ENCODE results near the gene NELFE. TPM values are rescaled to one million over a fixed set of nuclear protein-coding genes. Genes with fewer than 3 reads are reported as not detected.

NELFE gene
- total RNA-seq, 1 donor from 2014 or later, result 47.7 TPM

DNA sequence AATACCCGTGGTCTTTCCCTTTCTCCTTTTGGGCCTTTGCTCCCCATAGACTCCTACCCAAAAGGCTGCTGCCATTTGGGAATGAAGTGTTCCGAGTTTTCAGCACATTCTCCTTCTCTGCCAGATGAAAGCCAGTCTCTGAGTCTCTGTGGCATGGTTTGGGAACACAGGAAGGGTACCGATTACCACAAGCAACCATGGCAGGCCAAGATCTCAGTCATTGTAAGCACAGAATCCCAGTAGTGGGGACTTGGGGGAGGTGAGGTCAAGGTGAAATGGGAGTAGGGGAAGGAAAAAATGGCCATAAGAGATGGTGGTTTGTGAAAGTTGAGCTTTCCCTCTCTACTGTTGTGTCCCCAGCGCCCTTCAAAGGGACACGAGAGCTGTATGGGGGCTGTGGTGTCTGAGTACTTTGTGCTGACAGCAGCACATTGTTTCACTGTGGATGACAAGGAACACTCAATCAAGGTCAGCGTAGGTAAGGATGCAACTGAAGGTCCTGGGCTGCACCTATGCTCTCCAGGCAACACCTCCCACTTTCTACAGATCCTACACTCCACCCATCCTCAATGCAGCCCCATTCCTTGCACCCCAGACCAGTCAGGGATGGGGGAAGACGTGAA, 8.7 kb downstream of the NELFE start:
- Histone ChIP-seq H3K4me3 (ENCODE audit: insufficient read depth, low read depth, low read length) (no peak overlapping the region), H3K9me3 (ENCODE audit: insufficient read depth, low read depth, low read length) (no peaks in the 10 kb centered on the region), H3K79me2 (ENCODE audit: insufficient read depth, low read length) (no peaks in the 10 kb centered on the region), H3K36me3 (ENCODE audit: insufficient read depth, low read length) (peaks cover 28% of the 10 kb centered on the region), H3K9ac (ENCODE audit: low read length) (no peak overlapping the region), H4K20me1 (ENCODE audit: insufficient read depth, low read length) (no peaks in the 10 kb centered on the region), H3K4me2 (ENCODE audit: low read length) (no peak overlapping the region), H2AFZ (ENCODE audit: low read depth, low read length) (no peak overlapping the region), H3K27ac (ENCODE audit: low read depth, low read length) (no peak overlapping the region), H3K27me3 (ENCODE audit: insufficient read depth, low read length) (no peaks in the 10 kb centered on the region), H3K4me1 (ENCODE audit: insufficient read depth, low read length) (peaks cover 7% of the 10 kb centered on the region)
- Mint-ChIP-seq H3K4me1 (ENCODE audit: low read depth, unreplicated experiment) (peaks cover 11% of the 10 kb centered on the region), H3K27ac (ENCODE audit: unreplicated experiment) (no peak overlapping the region), H3K36me3 (ENCODE audit: low read depth, unreplicated experiment) (peaks cover 22% of the 10 kb centered on the region), H3K4me3 (ENCODE audit: unreplicated experiment) (no peak overlapping the region), H3K27me3 (ENCODE audit: low read depth, unreplicated experiment) (peaks cover 30% of the 10 kb centered on the region), H3K9me3 (ENCODE audit: unreplicated experiment) (no peaks in the 10 kb centered on the region)
- TF ChIP-seq, protein P1, sequence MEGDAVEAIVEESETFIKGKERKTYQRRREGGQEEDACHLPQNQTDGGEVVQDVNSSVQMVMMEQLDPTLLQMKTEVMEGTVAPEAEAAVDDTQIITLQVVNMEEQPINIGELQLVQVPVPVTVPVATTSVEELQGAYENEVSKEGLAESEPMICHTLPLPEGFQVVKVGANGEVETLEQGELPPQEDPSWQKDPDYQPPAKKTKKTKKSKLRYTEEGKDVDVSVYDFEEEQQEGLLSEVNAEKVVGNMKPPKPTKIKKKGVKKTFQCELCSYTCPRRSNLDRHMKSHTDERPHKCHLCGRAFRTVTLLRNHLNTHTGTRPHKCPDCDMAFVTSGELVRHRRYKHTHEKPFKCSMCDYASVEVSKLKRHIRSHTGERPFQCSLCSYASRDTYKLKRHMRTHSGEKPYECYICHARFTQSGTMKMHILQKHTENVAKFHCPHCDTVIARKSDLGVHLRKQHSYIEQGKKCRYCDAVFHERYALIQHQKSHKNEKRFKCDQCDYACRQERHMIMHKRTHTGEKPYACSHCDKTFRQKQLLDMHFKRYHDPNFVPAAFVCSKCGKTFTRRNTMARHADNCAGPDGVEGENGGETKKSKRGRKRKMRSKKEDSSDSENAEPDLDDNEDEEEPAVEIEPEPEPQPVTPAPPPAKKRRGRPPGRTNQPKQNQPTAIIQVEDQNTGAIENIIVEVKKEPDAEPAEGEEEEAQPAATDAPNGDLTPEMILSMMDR (IDR thresholded peaks at IDR 0.05; ENCODE audit: insufficient read depth, low read depth, low read length), result no peak
- TF ChIP-seq EZH2 (IDR thresholded peaks at IDR 0.05; ENCODE audit: insufficient read depth, low read length), result no peak
- no peak for DNase-seq (ENCODE audit: low read depth)
- no peak for FAIRE-seq

DNA sequence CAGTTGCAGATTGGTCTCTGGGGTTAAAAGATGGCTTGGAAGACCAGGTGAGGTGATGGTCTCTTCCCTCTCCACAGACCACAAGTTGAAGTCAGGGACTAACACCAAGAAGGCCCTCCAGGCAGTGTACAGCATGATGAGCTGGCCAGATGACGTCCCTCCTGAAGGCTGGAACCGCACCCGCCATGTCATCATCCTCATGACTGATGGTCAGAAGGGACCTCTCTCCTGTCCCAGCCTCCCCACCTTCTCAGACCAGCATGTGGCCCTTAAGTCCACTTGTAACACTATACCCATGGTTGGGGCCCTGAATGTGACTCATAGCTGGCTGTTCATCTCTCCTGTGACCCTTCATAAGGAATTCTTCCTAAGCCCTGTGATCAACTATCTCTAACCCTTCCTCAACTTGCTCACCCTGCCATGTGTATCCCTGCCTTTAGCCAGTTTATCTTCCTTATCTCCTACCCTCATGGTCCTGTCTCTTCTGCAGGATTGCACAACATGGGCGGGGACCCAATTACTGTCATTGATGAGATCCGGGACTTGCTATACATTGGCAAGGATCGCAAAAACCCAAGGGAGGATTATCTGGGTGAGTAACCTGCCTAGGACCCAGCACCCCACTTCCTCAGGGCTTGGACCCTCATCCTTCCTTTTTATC, 9.9 kb downstream of the NELFE start:
- Mint-ChIP-seq H3K36me3 (ENCODE audit: low read depth, unreplicated experiment) (peaks cover 13% of the 10 kb centered on the region), H3K9me3 (ENCODE audit: unreplicated experiment) (no peaks in the 10 kb centered on the region), H3K4me3 (ENCODE audit: unreplicated experiment) (peak overlapping the region; percentile 37), H3K4me1 (ENCODE audit: low read depth, unreplicated experiment) (peaks cover 11% of the 10 kb centered on the region), H3K27me3 (ENCODE audit: low read depth, unreplicated experiment) (peaks cover 38% of the 10 kb centered on the region), H3K27ac (ENCODE audit: unreplicated experiment) (peak overlapping the region; percentile 20)
- Histone ChIP-seq H3K4me1 (ENCODE audit: insufficient read depth, low read length) (peaks cover 7% of the 10 kb centered on the region), H3K4me2 (ENCODE audit: low read length) (no peak overlapping the region), H3K79me2 (ENCODE audit: insufficient read depth, low read length) (no peaks in the 10 kb centered on the region), H3K36me3 (ENCODE audit: insufficient read depth, low read length) (peaks cover 17% of the 10 kb centered on the region), H3K9me3 (ENCODE audit: insufficient read depth, low read depth, low read length) (no peaks in the 10 kb centered on the region), H3K27me3 (ENCODE audit: insufficient read depth, low read length) (peaks cover 2% of the 10 kb centered on the region), H4K20me1 (ENCODE audit: insufficient read depth, low read length) (no peaks in the 10 kb centered on the region), H3K4me3 (ENCODE audit: insufficient read depth, low read depth, low read length) (no peak overlapping the region), H3K9ac (ENCODE audit: low read length) (no peak overlapping the region), H2AFZ (ENCODE audit: low read depth, low read length) (no peak overlapping the region), H3K27ac (ENCODE audit: low read depth, low read length) (no peak overlapping the region)
- FAIRE-seq (no peak), DNase-seq (ENCODE audit: low read depth) (peak; percentile 9)
- TF ChIP-seq, protein P1 (IDR thresholded peaks at IDR 0.05; ENCODE audit: insufficient read depth, low read depth, low read length), result no peak
- no peak for TF ChIP-seq EZH2 (IDR thresholded peaks at IDR 0.05; ENCODE audit: insufficient read depth, low read length)

DNA sequence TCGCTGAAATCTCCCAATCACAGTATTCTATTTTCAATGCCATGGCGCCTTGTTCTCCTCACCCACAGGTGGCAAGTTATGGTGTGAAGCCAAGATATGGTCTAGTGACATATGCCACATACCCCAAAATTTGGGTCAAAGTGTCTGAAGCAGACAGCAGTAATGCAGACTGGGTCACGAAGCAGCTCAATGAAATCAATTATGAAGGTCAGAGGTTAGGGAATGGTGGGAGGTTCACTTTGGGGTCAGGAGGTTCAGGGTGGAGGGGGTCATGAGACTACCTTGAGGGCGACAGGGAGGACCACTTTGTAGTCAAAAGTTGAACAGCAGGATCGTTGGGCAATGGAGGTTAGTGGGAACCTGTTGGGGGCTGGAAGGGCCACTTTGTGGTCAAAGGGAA, 10.5 kb downstream of the NELFE start:
- no peak overlapping the region for H3K9ac ChIP-seq (ENCODE audit: low read length)
- no peak overlapping the region for H2AFZ ChIP-seq (ENCODE audit: low read depth, low read length)
- no peak overlapping the region for H3K27ac ChIP-seq (ENCODE audit: low read depth, low read length)
- H3K27me3 ChIP-seq (ENCODE audit: insufficient read depth, low read length), result peaks cover 3% of the 10 kb centered on the region
- Mint-ChIP-seq H3K9me3 (ENCODE audit: unreplicated experiment) (no peaks in the 10 kb centered on the region), H3K27me3 (ENCODE audit: low read depth, unreplicated experiment) (peaks cover 44% of the 10 kb centered on the region), H3K4me3 (ENCODE audit: unreplicated experiment) (no peak overlapping the region), H3K27ac (ENCODE audit: unreplicated experiment) (no peak overlapping the region), H3K36me3 (ENCODE audit: low read depth, unreplicated experiment) (peaks cover 13% of the 10 kb centered on the region), H3K4me1 (ENCODE audit: low read depth, unreplicated experiment) (peaks cover 11% of the 10 kb centered on the region)
- no peak overlapping the region for H3K4me3 ChIP-seq (ENCODE audit: insufficient read depth, low read depth, low read length)
- no peak overlapping the region for H3K4me2 ChIP-seq (ENCODE audit: low read length)
- no peaks in the 10 kb centered on the region for H3K79me2 ChIP-seq (ENCODE audit: insufficient read depth, low read length)
- DNase-seq (ENCODE audit: low read depth) (no peak), FAIRE-seq (no peak)
- no peak for TF ChIP-seq EZH2 (IDR thresholded peaks at IDR 0.05; ENCODE audit: insufficient read depth, low read length)
- TF ChIP-seq, protein P1 (IDR thresholded peaks at IDR 0.05; ENCODE audit: insufficient read depth, low read depth, low read length), result no peak
- no peaks in the 10 kb centered on the region for H3K9me3 ChIP-seq (ENCODE audit: insufficient read depth, low read depth, low read length)
- peaks cover 7% of the 10 kb centered on the region for H3K4me1 ChIP-seq (ENCODE audit: insufficient read depth, low read length)
- no peaks in the 10 kb centered on the region for H4K20me1 ChIP-seq (ENCODE audit: insufficient read depth, low read length)
- peaks cover 14% of the 10 kb centered on the region for H3K36me3 ChIP-seq (ENCODE audit: insufficient read depth, low read length)

All from astrocyte (in vitro differentiated cells and primary cell).